Omental fat pad (tissue), 4 donors: Measurements from ENCODE around the gene RALB. TPM values are rescaled to one million over a fixed set of nuclear protein-coding genes. Genes with fewer than 3 reads are reported as not detected.

Experiments
- ATAC-seq: fragments of 150-250 bp; one replicate; pipeline ENCODE4 v1.9.1; 2016; ENCODE audit warnings: mild to moderate bottlenecking, moderate library complexity; ENCODE audit not compliant: low FRiP score
- DNase-seq: peaks from one replicate; pipeline ENCODE4 v3.0.0-alpha.2; 2019; ENCODE audit warnings: low spot score
- total RNA-seq, 4 donors: library from RNA; depleted of rRNA; stranded (reverse); fragments of >200 nt; gene quantifications; one replicate each; pipeline ENCODE4 v1.1.0, GENCODE V29; 2016
- TF ChIP-seq, protein P1 (sequence below), 3 donors: fragments of 450-650 bp; IDR thresholded peaks; one replicate each; pipeline ENCODE4 v1.5.1; 2016 to 2017; ENCODE audit warnings: antibody characterized with exemption in 3 of 3, mild to moderate bottlenecking in 3 of 3, moderate library complexity in 2 of 3

Gene RALB
- total RNA-seq, 4 donors from 2014 or later, result 41.5 to 74.2 (median 51.4) TPM

DNA sequence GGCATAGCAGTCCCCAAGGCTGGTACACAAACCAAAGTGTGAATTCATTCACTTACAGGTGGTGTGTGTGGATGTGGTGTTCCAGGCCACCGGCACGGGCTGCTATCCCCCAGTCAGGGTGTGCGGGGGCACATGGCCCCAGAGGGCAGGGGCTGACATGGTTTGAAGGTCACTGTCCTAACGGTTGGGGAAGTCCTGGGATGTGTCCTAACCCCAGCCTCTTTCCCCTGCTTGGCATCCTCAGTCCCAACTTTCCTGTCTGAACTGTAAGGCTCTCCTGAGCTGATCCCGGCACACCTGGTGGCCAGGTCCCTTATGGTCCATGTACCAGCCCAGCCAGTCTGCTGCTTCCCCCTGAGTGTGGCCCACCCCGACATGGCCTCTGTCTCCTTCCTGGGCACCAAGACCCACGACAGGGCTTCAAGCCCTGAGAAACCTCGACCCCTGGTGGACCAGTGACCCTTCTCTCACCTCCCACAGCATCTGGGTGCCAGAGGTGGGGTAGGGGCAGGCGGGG lies 27.0 kb upstream of the RALB start:
- DNase-seq (no peak), ATAC-seq (no peak)
- TF ChIP-seq, protein P1, sequence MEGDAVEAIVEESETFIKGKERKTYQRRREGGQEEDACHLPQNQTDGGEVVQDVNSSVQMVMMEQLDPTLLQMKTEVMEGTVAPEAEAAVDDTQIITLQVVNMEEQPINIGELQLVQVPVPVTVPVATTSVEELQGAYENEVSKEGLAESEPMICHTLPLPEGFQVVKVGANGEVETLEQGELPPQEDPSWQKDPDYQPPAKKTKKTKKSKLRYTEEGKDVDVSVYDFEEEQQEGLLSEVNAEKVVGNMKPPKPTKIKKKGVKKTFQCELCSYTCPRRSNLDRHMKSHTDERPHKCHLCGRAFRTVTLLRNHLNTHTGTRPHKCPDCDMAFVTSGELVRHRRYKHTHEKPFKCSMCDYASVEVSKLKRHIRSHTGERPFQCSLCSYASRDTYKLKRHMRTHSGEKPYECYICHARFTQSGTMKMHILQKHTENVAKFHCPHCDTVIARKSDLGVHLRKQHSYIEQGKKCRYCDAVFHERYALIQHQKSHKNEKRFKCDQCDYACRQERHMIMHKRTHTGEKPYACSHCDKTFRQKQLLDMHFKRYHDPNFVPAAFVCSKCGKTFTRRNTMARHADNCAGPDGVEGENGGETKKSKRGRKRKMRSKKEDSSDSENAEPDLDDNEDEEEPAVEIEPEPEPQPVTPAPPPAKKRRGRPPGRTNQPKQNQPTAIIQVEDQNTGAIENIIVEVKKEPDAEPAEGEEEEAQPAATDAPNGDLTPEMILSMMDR (IDR thresholded peaks at IDR 0.05), result no peak

DNA sequence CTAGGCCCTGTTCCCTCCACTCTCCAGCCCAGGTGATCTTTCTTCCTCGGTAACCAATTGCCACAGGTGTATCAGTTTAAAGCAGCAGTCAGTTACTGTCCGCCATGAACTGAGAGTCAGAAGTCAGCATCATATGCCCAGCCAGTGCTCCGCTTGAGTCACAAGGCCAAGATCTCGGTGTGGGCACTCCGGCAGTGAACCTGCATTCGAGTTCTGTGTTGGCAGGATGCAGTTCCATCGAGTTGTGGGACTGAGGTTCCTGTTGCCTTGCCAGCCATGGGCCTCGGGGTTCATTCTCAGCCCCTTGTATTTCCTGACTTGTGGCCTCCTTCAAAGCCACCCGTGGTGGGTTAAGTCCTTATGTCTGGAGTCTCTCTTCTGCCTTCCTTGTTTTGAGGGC lies 26.3 kb upstream of the RALB start:
- TF ChIP-seq, protein P1 (IDR thresholded peaks at IDR 0.05), result no peak
- no peak for DNase-seq
- no peak for ATAC-seq

DNA sequence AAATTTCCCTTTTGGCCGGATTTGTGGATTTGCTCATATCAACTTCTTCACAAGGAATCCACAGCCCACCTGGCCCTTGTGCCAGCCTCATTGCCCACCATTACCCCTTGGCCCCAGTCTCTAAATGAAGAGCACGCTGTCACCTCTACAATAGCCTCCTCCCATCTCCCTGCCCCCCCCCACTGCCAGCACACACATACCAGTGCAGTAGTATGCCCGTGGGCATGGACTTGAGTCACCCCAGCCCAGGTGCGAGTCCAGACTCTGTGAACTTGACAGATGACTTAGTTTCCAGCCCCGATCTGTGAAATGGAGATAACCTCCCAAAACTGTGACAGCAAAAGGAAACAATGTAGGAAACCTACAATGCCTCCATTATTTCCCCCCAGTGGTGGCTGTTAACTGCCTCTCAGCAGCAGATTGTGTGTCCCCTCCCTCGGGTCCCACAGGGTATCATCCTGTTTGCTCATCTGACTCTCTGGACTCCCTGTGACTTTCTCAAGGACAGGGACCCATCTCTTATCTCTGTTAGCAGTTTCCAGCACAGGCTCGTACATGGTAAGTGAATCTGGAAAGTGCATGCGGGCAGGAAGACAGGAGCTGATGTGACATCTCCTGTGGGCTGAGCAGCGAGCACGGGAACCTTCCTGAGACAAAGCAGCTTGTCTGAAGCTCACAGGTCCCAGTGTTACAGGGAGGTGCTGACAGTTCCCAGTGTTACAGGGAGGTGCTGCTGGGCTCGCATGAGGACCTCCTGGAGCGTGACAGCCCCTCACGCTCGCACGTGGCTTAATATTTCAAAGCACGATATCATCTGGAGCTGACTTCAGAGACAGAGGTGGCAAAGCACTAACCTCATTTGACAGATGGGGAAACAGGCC lies 25.3 kb upstream of the RALB start:
- TF ChIP-seq, protein P1 (IDR thresholded peaks at IDR 0.05), result no peak
- ATAC-seq, result no peak
- DNase-seq, result no peak

DNA sequence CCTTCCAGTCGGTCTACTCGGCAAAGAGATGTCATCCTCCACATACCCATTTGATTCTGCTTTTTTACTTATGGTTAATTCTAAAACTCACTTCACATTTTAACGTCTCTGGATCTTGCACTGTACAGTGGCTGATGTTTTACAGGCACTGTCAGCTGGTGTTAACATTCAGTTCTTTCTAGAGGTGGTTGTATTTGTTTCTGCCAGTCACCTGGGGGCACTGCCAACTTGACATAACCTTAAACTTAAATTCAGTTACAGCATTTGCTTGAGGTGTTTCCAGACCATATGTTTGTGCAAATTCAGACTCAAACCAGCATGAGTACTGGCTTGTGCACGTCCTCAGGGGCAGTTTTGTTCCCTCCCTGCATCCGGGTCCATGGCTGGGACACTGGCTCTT lies 24.1 kb upstream of the RALB start:
- TF ChIP-seq, protein P1 (IDR thresholded peaks at IDR 0.05), result no peak
- DNase-seq (no peak), ATAC-seq (no peak)

DNA sequence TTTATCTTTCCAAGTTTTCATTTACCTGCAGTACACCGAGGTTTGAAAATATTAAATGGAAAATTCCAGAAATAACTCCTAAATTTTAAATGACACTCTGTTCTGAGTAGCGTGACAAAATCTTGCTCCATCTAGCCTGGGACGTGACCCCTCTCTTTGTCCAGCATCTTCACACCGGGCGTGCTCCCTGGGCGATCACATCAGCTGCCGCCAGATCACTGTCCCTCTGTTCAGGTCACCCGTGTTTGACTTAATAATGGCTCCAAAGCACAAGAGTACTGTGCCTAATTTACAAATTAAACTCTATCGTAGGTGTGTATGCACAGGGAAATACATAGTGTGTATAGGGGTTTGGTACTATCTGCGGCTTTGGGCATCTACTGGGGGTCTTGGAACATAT lies 23.3 kb upstream of the RALB start:
- TF ChIP-seq, protein P1 (IDR thresholded peaks at IDR 0.05), result no peak
- DNase-seq (no peak), ATAC-seq (no peak)

DNA sequence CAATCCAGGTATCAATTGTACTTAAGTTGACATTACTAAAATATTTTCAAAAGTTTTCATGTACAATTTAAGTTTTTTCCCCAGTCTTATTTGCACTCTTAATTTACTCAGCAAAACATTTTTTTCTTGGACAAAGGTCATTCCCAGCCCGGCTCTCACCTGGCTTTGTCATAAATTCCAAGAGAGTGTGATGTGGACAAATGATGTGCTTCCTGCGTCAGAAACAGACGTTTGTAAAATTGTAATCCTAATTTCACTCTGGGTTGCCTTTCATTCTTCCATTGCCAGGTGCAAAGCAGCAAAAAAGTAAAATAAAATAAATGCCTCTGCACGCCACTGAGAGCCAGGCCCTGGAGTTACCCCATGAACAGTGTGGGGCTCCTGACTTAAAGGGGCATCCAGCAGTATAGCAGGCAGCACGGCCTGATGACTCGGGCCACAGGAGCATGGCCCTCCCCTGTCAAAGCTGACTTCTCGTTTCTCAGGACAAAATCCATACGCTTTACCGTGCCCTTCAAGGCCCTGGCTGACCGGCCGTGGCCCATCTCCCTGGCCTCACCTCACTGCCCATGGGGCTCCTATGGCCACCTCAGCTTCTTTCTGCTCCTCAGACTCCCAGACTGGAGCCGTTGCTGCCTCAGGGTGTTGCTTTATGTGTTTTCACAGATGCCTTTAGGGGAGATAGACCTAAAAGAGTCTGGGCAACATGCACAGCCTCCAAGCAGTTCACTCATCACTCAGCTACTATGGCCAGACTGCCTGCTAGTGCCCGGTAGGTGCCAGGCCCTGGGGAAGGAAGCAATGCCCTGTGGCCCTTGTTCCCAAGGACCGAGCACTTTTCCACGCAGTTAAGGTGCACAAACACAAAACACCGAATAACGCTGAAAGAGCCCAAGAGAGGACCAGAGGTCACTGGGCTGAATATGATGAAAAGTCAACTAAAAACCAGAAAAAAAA lies 21.9 kb upstream of the RALB start:
- DNase-seq, result no peak
- TF ChIP-seq, protein P1 (IDR thresholded peaks at IDR 0.05), result no peak
- ATAC-seq, result no peak
